HG02970 (cell line): ENCODE data around the gene GFRA4.

Experiments
- ATAC-seq: cut with Tn5 transposase; IDR thresholded peaks from one replicate; pipeline ENCODE4 v1.9.1; 2021; ENCODE audit warnings: mild to moderate bottlenecking, moderate library complexity, moderate number of reproducible peaks; ENCODE audit not compliant: unreplicated experiment, low FRiP score

Gene GFRA4

GRCh38 chr20:3663031-3663701 lies at the start of gene GFRA4:
Gene GFRA4, minus strand, starts transcription at chr20:3663399. Its CDS starts 0 bp downstream, at chr20:3663399.
- ATAC-seq = no peak

- ATAC-seq = no peak
Measured at GRCh38 chr20:3712279-3712873, 49.2 kb upstream of the GFRA4 start, which contains the start of gene SIGLEC1. Gene SIGLEC1, minus strand, starts transcription at chr20:3712600. Its CDS starts 5,472 bp downstream, at chr20:3707128.

- ATAC-seq = no peak
Measured at GRCh38 chr20:3711484-3711941, 48.3 kb upstream of the GFRA4 start.

GRCh38 chr20:3710703-3711483 lies 47.7 kb upstream of the GFRA4 start:
- ATAC-seq = no peak

- no peak for ATAC-seq
Measured at GRCh38 chr20:3710011-3710466, 46.8 kb upstream of the GFRA4 start.

GRCh38 chr20:3707508-3707899 lies 44.3 kb upstream of the GFRA4 start:
- no peak for ATAC-seq

GRCh38 chr20:3706774-3707507 lies 43.7 kb upstream of the GFRA4 start:
- no peak for ATAC-seq

GRCh38 chr20:3705970-3706739 lies 43.0 kb upstream of the GFRA4 start:
- ATAC-seq = no peak

- ATAC-seq = no peak
Measured at GRCh38 chr20:3705491-3705969, 42.3 kb upstream of the GFRA4 start.

- ATAC-seq = no peak
Measured at GRCh38 chr20:3704087-3704486, 40.9 kb upstream of the GFRA4 start.

GRCh38 chr20:3702611-3703391 lies 39.6 kb upstream of the GFRA4 start:
- ATAC-seq = no peak

- ATAC-seq = no peak
Measured at GRCh38 chr20:3701061-3701998, 38.1 kb upstream of the GFRA4 start.

- ATAC-seq = no peak
Measured at GRCh38 chr20:3699037-3699436, 35.8 kb upstream of the GFRA4 start.

- ATAC-seq = no peak
Measured at GRCh38 chr20:3698591-3699001, 35.4 kb upstream of the GFRA4 start.

GRCh38 chr20:3697588-3698305 lies 34.5 kb upstream of the GFRA4 start:
- no peak for ATAC-seq

- ATAC-seq = no peak
Measured at GRCh38 chr20:3696745-3697587, 33.8 kb upstream of the GFRA4 start.
